ENCODE results near the gene MET.
A peak's percentile ranks its signal among the peaks of the same experiment; 100 is the strongest.
"Not testable (repeated sequence)": the region's sequence is repeated elsewhere in the genome, so short reads cannot be mapped to it uniquely, and the experiment has no call there.

MET gene

GRCh38 chr7:116754186-116754585 lies 82.2 kb downstream of the MET start:
- no peak for DNase-seq

- DNase-seq = no peak
Observed at GRCh38 chr7:116757283-116757682, 85.3 kb downstream of the MET start.

GRCh38 chr7:116759642-116760041 lies 87.6 kb downstream of the MET start:
- DNase-seq = not testable (repeated sequence)

GRCh38 chr7:116762971-116763370 lies 91.0 kb downstream of the MET start:
- peak; percentile 23 for DNase-seq

GRCh38 chr7:116763647-116764046 lies 91.7 kb downstream of the MET start:
- no peak for DNase-seq

- no peak for DNase-seq
Observed at GRCh38 chr7:116766881-116767280, 94.9 kb downstream of the MET start.

- no peak for DNase-seq
Observed at GRCh38 chr7:116769546-116769945, 97.5 kb downstream of the MET start.

GRCh38 chr7:116770941-116771340 lies 98.9 kb downstream of the MET start:
- DNase-seq = no peak

GRCh38 chr7:116771640-116772039 lies 99.6 kb downstream of the MET start:
- no peak for DNase-seq

- DNase-seq = no peak
Observed at GRCh38 chr7:116772423-116772863, 100.4 kb downstream of the MET start.

GRCh38 chr7:116772926-116773749 lies 101.1 kb downstream of the MET start:
- no peak for DNase-seq

GRCh38 chr7:116776046-116776445 lies 104.0 kb downstream of the MET start:
- no peak for DNase-seq

- DNase-seq = peak; percentile 44
Observed at GRCh38 chr7:116776610-116777289, 104.8 kb downstream of the MET start.

- no peak for DNase-seq
Observed at GRCh38 chr7:116777651-116778281, 105.8 kb downstream of the MET start.

- no peak for DNase-seq
Observed at GRCh38 chr7:116779216-116779615, 107.2 kb downstream of the MET start.

GRCh38 chr7:116779931-116780330 lies 107.9 kb downstream of the MET start:
- DNase-seq = no peak

- no peak for DNase-seq
Observed at GRCh38 chr7:116780521-116780920, 108.5 kb downstream of the MET start.

- DNase-seq = no peak
Observed at GRCh38 chr7:116780966-116781365, 109.0 kb downstream of the MET start.

- no peak for DNase-seq
Observed at GRCh38 chr7:116781584-116781983, 109.6 kb downstream of the MET start.

GRCh38 chr7:116782177-116782711 lies 110.2 kb downstream of the MET start:
- no peak for DNase-seq

GRCh38 chr7:116783666-116784318 lies 111.8 kb downstream of the MET start:
- DNase-seq = no peak

- DNase-seq = no peak
Observed at GRCh38 chr7:116784647-116785046, 112.7 kb downstream of the MET start.

GRCh38 chr7:116785843-116786242 lies 113.8 kb downstream of the MET start:
- DNase-seq = no peak
